AG04449 (cell line): ENCODE measurements around the gene PLEKHH3.
"Not testable (repeated sequence)": the region's sequence is repeated elsewhere in the genome, so short reads cannot be mapped to it uniquely, and the experiment has no call there.

Experiments
- CTCF ChIA-PET: fragments of 350-600 bp; formaldehyde crosslinking; extraction: SDS; loops from one replicate; lab custom pipeline; 2021; ENCODE audit warnings: antibody characterized with exemption; lab: Yijun Ruan, JAX
- POLR2A ChIA-PET: fragments of 400-600, 350-600 bp; formaldehyde crosslinking; extraction: SDS; loops from one replicate; lab custom pipeline; 2020; ENCODE audit warnings: antibody characterized with exemption, inconsistent platforms; lab: Yijun Ruan, JAX
- DNase-seq: peaks from one replicate; pipeline ENCODE4 v3.0.0-alpha.2; 2010; ENCODE audit warnings: low read depth, low spot score
- H3K4me3 ChIP-seq: 2 replicates; pipeline ENCODE4 v1.5.1; 2011; ENCODE audit warnings: low read depth, mild to moderate bottlenecking, control low read depth, low read length
- TF ChIP-seq, protein P1 (sequence below): IDR thresholded peaks from one replicate; pipeline ENCODE4 v1.5.1; 2011; ENCODE audit warnings: mild to moderate bottlenecking, moderate library complexity, low read length, control low read depth, inconsistent platforms; ENCODE audit not compliant: insufficient read depth; ENCODE audit errors: missing control alignments

The PLEKHH3 gene

DNA sequence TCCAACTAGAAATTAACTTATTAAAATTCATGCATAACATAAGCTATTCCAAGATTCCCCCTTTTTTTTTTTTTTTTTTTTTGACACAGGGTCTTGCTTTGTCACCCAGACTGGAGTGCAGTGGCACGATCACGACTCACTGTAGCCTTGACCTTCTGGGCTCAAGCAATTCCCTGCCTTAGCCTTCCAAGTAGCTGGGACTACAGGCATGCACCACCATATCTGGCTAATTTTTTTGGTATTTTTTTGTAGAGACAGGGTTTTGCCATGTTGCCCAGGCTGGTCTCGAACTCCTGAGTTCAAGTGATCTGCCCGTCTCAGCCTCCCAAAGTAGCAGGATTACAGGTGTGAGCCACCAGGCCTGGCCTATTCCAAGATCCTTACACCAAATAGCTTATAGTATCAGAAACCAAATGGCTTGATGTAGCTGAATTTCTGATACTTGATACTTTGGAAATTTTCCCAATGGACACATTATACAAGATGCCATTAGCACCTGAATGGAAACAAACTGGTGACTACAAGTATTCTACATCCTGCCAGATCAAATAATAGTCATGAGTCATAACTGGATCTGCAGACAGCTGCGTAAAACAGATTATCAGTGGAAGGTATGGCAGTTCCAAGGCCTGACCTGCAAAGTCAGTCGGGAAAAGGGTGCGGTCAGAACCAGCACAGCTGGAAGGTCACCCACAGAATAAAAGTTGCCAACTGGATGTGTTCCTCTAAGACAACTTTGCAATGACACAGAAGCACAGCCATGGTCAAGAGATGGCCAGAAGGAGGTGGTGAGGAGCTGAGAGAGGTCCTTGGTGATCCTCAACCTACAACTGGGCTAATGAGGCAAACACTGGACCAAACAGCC, 52.8 kb downstream of the PLEKHH3 start:
- H3K4me3 ChIP-seq = no peak overlapping the region
- CTCF ChIA-PET = interaction anchor here (1.1 kb wide), 1 partner anchor 9 kb away, joined by 3 read pairs; no protein-coding TSS in a partner anchor
- TF ChIP-seq, protein P1, sequence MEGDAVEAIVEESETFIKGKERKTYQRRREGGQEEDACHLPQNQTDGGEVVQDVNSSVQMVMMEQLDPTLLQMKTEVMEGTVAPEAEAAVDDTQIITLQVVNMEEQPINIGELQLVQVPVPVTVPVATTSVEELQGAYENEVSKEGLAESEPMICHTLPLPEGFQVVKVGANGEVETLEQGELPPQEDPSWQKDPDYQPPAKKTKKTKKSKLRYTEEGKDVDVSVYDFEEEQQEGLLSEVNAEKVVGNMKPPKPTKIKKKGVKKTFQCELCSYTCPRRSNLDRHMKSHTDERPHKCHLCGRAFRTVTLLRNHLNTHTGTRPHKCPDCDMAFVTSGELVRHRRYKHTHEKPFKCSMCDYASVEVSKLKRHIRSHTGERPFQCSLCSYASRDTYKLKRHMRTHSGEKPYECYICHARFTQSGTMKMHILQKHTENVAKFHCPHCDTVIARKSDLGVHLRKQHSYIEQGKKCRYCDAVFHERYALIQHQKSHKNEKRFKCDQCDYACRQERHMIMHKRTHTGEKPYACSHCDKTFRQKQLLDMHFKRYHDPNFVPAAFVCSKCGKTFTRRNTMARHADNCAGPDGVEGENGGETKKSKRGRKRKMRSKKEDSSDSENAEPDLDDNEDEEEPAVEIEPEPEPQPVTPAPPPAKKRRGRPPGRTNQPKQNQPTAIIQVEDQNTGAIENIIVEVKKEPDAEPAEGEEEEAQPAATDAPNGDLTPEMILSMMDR = no peak
- POLR2A ChIA-PET = no interaction called here
- no peak for DNase-seq

DNA sequence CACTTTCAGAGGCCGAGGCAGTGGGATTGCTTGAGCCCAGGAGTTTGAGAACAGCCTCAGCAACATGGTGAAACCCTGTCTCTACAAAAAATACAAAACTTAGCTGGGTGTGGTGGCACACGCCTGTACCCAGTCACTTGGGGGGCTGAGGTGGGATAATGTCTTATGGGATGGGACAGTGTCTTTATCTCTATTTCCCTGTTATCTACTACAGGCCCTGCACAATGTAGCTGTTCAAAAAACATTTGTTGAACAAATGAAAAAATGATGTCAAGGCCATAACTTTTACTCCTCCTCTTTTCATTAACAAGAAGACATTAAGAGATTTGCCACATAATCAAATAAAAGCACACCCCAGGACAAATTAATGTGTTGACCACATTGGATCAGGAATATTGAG, 53.5 kb downstream of the PLEKHH3 start:
- POLR2A ChIA-PET = no interaction called here
- TF ChIP-seq, protein P1 = no peak
- H3K4me3 ChIP-seq = no peak overlapping the region
- CTCF ChIA-PET = no interaction called here
- no peak for DNase-seq

DNA sequence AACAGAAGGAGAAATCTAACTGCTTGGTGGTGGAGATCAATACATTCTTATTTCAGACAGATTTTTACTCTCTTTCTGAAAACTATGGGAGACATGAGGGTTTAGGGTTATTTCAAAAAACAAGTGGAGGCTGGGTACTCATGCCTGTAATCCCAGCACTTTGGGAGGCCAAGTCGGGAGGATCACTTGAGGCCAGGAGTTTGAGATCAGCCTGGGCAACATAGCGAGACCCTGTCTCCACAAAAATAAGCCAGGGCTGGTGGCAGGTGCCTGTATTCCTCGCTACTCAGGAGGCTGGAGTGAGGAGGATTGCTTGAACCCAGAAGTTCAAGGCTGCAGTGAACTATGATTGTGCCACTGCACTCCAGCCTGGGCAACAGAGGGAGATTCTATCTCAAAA, 54.8 kb downstream of the PLEKHH3 start:
- POLR2A ChIA-PET, H3K4me3 ChIP-seq, CTCF ChIA-PET, DNase-seq: not testable (repeated sequence)

DNA sequence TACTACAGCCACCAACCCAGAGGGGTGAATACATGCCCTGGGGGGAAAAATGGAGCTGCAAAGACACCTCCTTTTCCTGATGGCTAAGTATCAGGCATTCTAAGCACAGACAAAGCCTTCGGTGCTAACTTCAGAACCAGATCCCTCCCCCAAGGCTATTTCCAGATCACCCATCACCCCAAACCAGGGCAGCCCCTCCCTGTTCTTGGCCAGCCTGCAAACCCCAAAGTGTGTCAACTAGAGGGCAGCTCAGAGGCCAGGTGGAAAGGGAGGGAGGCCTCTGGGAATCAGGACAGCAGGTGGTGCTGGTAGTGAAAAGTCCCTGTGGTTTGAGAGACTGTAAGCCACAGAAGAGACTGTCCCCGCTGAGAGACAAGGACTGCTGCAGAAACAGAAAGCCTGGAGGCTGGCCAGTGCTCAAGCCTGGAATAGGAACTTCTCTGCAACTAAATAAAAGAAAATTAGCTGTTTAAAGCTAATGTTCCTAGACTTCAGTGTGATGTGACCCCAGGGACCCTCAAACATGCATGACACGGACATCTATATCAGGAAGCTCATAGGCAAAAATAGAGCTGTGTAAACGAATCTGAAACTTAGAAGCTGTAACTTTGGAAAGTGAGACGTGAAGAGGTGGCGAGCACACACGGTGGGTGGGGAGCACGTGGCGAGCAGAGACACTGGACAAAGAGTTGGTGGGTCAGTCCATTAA, 58.2 kb downstream of the PLEKHH3 start:
- ChIA-PET CTCF (interaction anchor here (1.0 to 1.4 kb wide), 2 partner anchors 9 to 36 kb away, joined by 4 to 5 read pairs; partner anchors contain the start of genes RETREG3 and TUBG1), POLR2A (interaction anchor here (2.4 kb wide), 1 partner anchor 9 kb away, joined by 11 read pairs; the partner anchor contains the start of genes RETREG3 and TUBG1)
- DNase-seq = no peak
- H3K4me3 ChIP-seq = no peak overlapping the region
- TF ChIP-seq, protein P1 = no peak

DNA sequence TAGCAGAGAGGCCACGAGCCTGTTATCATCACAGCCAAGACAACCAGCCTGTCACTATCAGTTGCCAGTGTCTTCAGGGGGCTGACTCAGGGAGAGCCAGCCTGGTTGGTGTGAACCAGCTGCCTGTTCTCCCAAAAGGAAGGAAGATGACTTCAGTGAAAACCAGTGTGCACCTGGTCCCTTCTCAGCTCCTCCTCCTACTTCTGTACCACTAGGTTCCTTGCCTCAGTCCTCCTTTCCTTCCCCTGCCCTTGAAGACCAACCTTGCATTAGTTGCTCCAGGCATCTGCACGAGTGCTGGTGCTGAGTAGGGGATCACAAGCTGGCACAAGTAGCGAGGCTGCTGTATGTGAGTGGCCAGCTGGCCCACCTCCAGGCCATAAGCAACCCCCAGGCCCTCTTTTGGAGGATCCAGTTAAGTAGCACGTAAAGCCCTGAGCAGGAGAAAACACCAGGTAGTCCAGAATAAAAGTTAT, 58.8 kb downstream of the PLEKHH3 start:
- DNase-seq = no peak
- no peak overlapping the region for H3K4me3 ChIP-seq
- CTCF ChIA-PET = interaction anchor here (1.4 kb wide), 1 partner anchor 36 kb away, joined by 4 read pairs; no protein-coding TSS in a partner anchor
- POLR2A ChIA-PET = interaction anchor here (2.4 kb wide), 1 partner anchor 9 kb away, joined by 11 read pairs; the partner anchor contains the start of genes RETREG3 and TUBG1
- TF ChIP-seq, protein P1 = no peak
